CD4-positive, alpha-beta memory T cell (primary cell): ENCODE results near the gene DNAJC9. TPM values are rescaled to one million over a fixed set of nuclear protein-coding genes. Genes with fewer than 3 reads are reported as not detected.

Experiments
- CTCF ChIA-PET: fragments of 350-600 bp; sonication (Branson Sonifier 250); formaldehyde crosslinking; loops from one replicate; lab custom pipeline; 2021; ENCODE audit warnings: inconsistent platforms; ENCODE audit not compliant: partially characterized antibody; lab: Charles Lee
- POLR2A ChIA-PET: fragments of 350-600 bp; sonication (Branson Sonifier 250); formaldehyde crosslinking; loops from one replicate; lab custom pipeline; 2021; ENCODE audit not compliant: partially characterized antibody; lab: Charles Lee
- DNase-seq, 5 donors: peaks; one replicate each; pipeline versions ENCODE4 v3.0.0 to v3.0.0-alpha.2; 2020 to 2022; ENCODE audit warnings: mixed read lengths in 1 of 5
- H3K27ac ChIP-seq: one replicate; pipeline ENCODE4 v1.7.0; 2013; ENCODE audit warnings: low read depth, low read length
- H3K27me3 ChIP-seq: 2 replicates; pipeline ENCODE4 v1.7.0; 2013; ENCODE audit warnings: mild to moderate bottlenecking, low read length, moderate library complexity; ENCODE audit not compliant: insufficient read depth
- H3K36me3 ChIP-seq: 2 replicates; pipeline ENCODE4 v1.7.0; 2013; ENCODE audit warnings: mild to moderate bottlenecking, low read length, moderate library complexity; ENCODE audit not compliant: insufficient read depth
- H3K4me1 ChIP-seq: 2 replicates; pipeline ENCODE4 v1.7.0; 2013; ENCODE audit warnings: mild to moderate bottlenecking, low read length, moderate library complexity; ENCODE audit not compliant: insufficient read depth
- H3K4me3 ChIP-seq, 2 donors: one replicate each; pipeline ENCODE4 v1.7.0; 2013; ENCODE audit warnings: low read length in 2 of 2, mild to moderate bottlenecking in 1 of 2
- H3K9me3 ChIP-seq, 2 donors: one replicate each; pipeline ENCODE4 v1.7.0; 2013; ENCODE audit warnings: low read length in 2 of 2, control low read depth in 1 of 2; ENCODE audit not compliant: control insufficient read depth in 1 of 2
- H3K27ac Mint-ChIP-seq, 7 donors: one replicate each; pipeline ENCODE4 v1.8.0; 2020 to 2021; ENCODE audit warnings: mixed read lengths in 7 of 7, mild to moderate bottlenecking in 6 of 7, inconsistent platforms in 3 of 7, moderate library complexity in 3 of 7
- H3K27me3 Mint-ChIP-seq, 2 donors: one replicate each; pipeline ENCODE4 v1.8.0; 2020 to 2021; ENCODE audit warnings: mixed read lengths in 2 of 2
- H3K36me3 Mint-ChIP-seq, 2 donors: one replicate each; pipeline ENCODE4 v1.8.0; 2020 to 2021; ENCODE audit warnings: mixed read lengths in 2 of 2, inconsistent platforms in 1 of 2, mild to moderate bottlenecking in 1 of 2
- H3K4me1 Mint-ChIP-seq, 4 donors: one replicate each; pipeline ENCODE4 v1.8.0; 2020 to 2021; ENCODE audit warnings: mixed read lengths in 4 of 4, mild to moderate bottlenecking in 1 of 4
- H3K4me3 Mint-ChIP-seq, 8 donors: one replicate each; pipeline ENCODE4 v1.8.0; 2020 to 2021; ENCODE audit warnings: mixed read lengths in 8 of 8, mild to moderate bottlenecking in 7 of 8, moderate library complexity in 6 of 8, inconsistent platforms in 3 of 8
- H3K9me3 Mint-ChIP-seq, 8 donors: one replicate each; pipeline ENCODE4 v1.8.0; 2020 to 2021; ENCODE audit warnings: mixed read lengths in 8 of 8, mild to moderate bottlenecking in 5 of 8, inconsistent platforms in 3 of 8, moderate library complexity in 1 of 8
- intact Hi-C: fragments of 100-400 bp; cut with micrococcal nuclease; formaldehyde crosslinking; loops from one replicate; pipeline ENCODE4 v1.15.1; 2023
- polyA plus RNA-seq, 2 donors: library from polyadenylated mRNA; unstranded; fragments of 300-500 nt; fragmentation: Illumina TruSeq; gene quantifications; one replicate each; pipeline ENCODE4 v1.2.3, GENCODE V29; 2021
- total RNA-seq, 2 experiments: library from RNA; stranded (reverse); gene quantifications; one replicate each; pipeline ENCODE4 v1.2.3, GENCODE V29; 2021

DNAJC9 gene
- total and polyA plus RNA-seq, 4 experiments from 2014 or later: 31.6 to 40.1 (median 31.6) TPM

- peaks cover 0 to 1% (median 0%) of the 10 kb centered on the region in 8 donors for H3K9me3 Mint-ChIP-seq
- no peaks in the 10 kb centered on the region for H3K4me1 ChIP-seq
- no peaks in the 10 kb centered on the region for H3K9me3 ChIP-seq
- H3K4me3 ChIP-seq: no peak overlapping the region
- no peak overlapping the region for H3K4me3 Mint-ChIP-seq
- no peaks in the 10 kb centered on the region for H3K36me3 ChIP-seq
- CTCF ChIA-PET: no interaction called here
- peaks cover 0 to 1% (median 0%) of the 10 kb centered on the region in 4 donors for H3K4me1 Mint-ChIP-seq
- H3K36me3 Mint-ChIP-seq: peaks cover 0 to 30% of the 10 kb centered on the region in 2 donors
- H3K27ac ChIP-seq: no peak overlapping the region
- H3K27me3 Mint-ChIP-seq: no peaks in the 10 kb centered on the region
- no peaks in the 10 kb centered on the region for H3K27me3 ChIP-seq
- POLR2A ChIA-PET: no interaction called here
- peak overlapping the region in 2 of 7 donors; percentile 32 to 42 for H3K27ac Mint-ChIP-seq
- intact Hi-C loops: no loop called here
- DNase-seq: no peak
Observed at GRCh38 chr10:73228247-73228646, 18.8 kb downstream of the DNAJC9 start.

GRCh38 chr10:73226663-73227062 lies 20.4 kb downstream of the DNAJC9 start:
- intact Hi-C loops: no loop called here
- Mint-ChIP-seq H3K4me3 (no peak overlapping the region), H3K9me3 (peaks cover 0 to 1% (median 0%) of the 10 kb centered on the region in 8 donors), H3K27ac (no peak overlapping the region), H3K27me3 (no peaks in the 10 kb centered on the region), H3K36me3 (peaks cover 6 to 26% of the 10 kb centered on the region in 2 donors), H3K4me1 (peaks cover 0 to 1% (median 0%) of the 10 kb centered on the region in 4 donors)
- ChIA-PET CTCF (interaction anchor here (1.5 kb wide), 1 partner anchor 37 kb away, joined by 3 read pairs; no protein-coding TSS in a partner anchor), POLR2A (no interaction called here)
- H3K27me3 ChIP-seq: no peaks in the 10 kb centered on the region
- H3K27ac ChIP-seq: no peak overlapping the region
- H3K4me3 ChIP-seq: no peak overlapping the region
- H3K9me3 ChIP-seq: no peaks in the 10 kb centered on the region
- no peaks in the 10 kb centered on the region for H3K4me1 ChIP-seq
- no peaks in the 10 kb centered on the region for H3K36me3 ChIP-seq
- no peak for DNase-seq

- no peaks in the 10 kb centered on the region for H3K27me3 Mint-ChIP-seq
- H3K4me3 ChIP-seq: no peak overlapping the region
- POLR2A ChIA-PET: interaction anchor here (1.2 kb wide), 1 partner anchor 9 kb away, joined by 3 read pairs; no protein-coding TSS in a partner anchor
- H3K36me3 Mint-ChIP-seq: peaks cover 12 to 17% of the 10 kb centered on the region in 2 donors
- no peak overlapping the region for H3K4me3 Mint-ChIP-seq
- no peaks in the 10 kb centered on the region for H3K4me1 ChIP-seq
- CTCF ChIA-PET: no interaction called here
- no peak for DNase-seq
- no peaks in the 10 kb centered on the region for H3K36me3 ChIP-seq
- H3K4me1 Mint-ChIP-seq: peaks cover 0 to 1% (median 0%) of the 10 kb centered on the region in 4 donors
- H3K27ac ChIP-seq: no peak overlapping the region
- intact Hi-C loops: no loop called here
- H3K27ac Mint-ChIP-seq: peak overlapping the region in 1 of 7 donors; percentile 2
- H3K27me3 ChIP-seq: no peaks in the 10 kb centered on the region
- no peaks in the 10 kb centered on the region for H3K9me3 ChIP-seq
- peaks cover 0 to 1% (median 0%) of the 10 kb centered on the region in 8 donors for H3K9me3 Mint-ChIP-seq
Observed at GRCh38 chr10:73225518-73225917, 21.5 kb downstream of the DNAJC9 start.

GRCh38 chr10:73220989-73221388 lies 26.1 kb downstream of the DNAJC9 start:
- no peak overlapping the region for H3K27ac ChIP-seq
- ChIA-PET POLR2A (no interaction called here), CTCF (no interaction called here)
- H3K36me3 ChIP-seq: peaks cover 8% of the 10 kb centered on the region
- Mint-ChIP-seq H3K9me3 (no peaks in the 10 kb centered on the region), H3K27ac (no peak overlapping the region), H3K4me1 (peaks cover 0 to 1% (median 0%) of the 10 kb centered on the region in 4 donors), H3K4me3 (no peak overlapping the region), H3K27me3 (no peaks in the 10 kb centered on the region), H3K36me3 (peaks cover 24 to 45% of the 10 kb centered on the region in 2 donors)
- DNase-seq: no peak
- no peak overlapping the region for H3K4me3 ChIP-seq
- H3K4me1 ChIP-seq: no peaks in the 10 kb centered on the region
- intact Hi-C loops: no loop called here
- no peaks in the 10 kb centered on the region for H3K9me3 ChIP-seq
- no peaks in the 10 kb centered on the region for H3K27me3 ChIP-seq

GRCh38 chr10:73219384-73219783 lies 27.7 kb downstream of the DNAJC9 start:
- no peaks in the 10 kb centered on the region for H3K4me1 ChIP-seq
- no peak overlapping the region for H3K27ac ChIP-seq
- H3K27me3 ChIP-seq: no peaks in the 10 kb centered on the region
- DNase-seq: no peak
- Mint-ChIP-seq H3K4me3 (no peak overlapping the region), H3K27me3 (no peaks in the 10 kb centered on the region), H3K4me1 (peaks cover 0 to 3% (median 0%) of the 10 kb centered on the region in 4 donors), H3K36me3 (peaks cover 29 to 56% of the 10 kb centered on the region in 2 donors), H3K9me3 (no peaks in the 10 kb centered on the region), H3K27ac (no peak overlapping the region)
- ChIA-PET CTCF (no interaction called here), POLR2A (no interaction called here)
- H3K4me3 ChIP-seq: no peak overlapping the region
- no peaks in the 10 kb centered on the region for H3K9me3 ChIP-seq
- intact Hi-C loops: no loop called here
- peaks cover 8% of the 10 kb centered on the region for H3K36me3 ChIP-seq

- Mint-ChIP-seq H3K36me3 (peaks cover 35 to 64% of the 10 kb centered on the region in 2 donors), H3K27me3 (no peaks in the 10 kb centered on the region), H3K27ac (no peak overlapping the region), H3K4me3 (no peak overlapping the region), H3K4me1 (peaks cover 0 to 4% (median under 1%) of the 10 kb centered on the region in 4 donors), H3K9me3 (no peaks in the 10 kb centered on the region)
- Histone ChIP-seq H3K36me3 (peaks cover 8% of the 10 kb centered on the region), H3K27me3 (no peaks in the 10 kb centered on the region), H3K27ac (no peak overlapping the region), H3K4me1 (no peaks in the 10 kb centered on the region), H3K9me3 (no peaks in the 10 kb centered on the region), H3K4me3 (no peak overlapping the region)
- POLR2A ChIA-PET: no interaction called here
- no peak for DNase-seq
- intact Hi-C loops: no loop called here
- CTCF ChIA-PET: interaction anchor here (1.9 kb wide), 1 partner anchor 11 kb away, joined by 6 read pairs; no protein-coding TSS in a partner anchor
Observed at GRCh38 chr10:73218431-73219191, 28.4 kb downstream of the DNAJC9 start.

GRCh38 chr10:73217628-73218027 lies 29.4 kb downstream of the DNAJC9 start:
- H3K27me3 ChIP-seq: no peaks in the 10 kb centered on the region
- peaks cover 45 to 74% of the 10 kb centered on the region in 2 donors for H3K36me3 Mint-ChIP-seq
- DNase-seq: no peak
- peaks cover 0 to 4% (median under 1%) of the 10 kb centered on the region in 4 donors for H3K4me1 Mint-ChIP-seq
- ChIA-PET CTCF (interaction anchor here (1.9 kb wide), 1 partner anchor 10 kb away, joined by 6 read pairs; no protein-coding TSS in a partner anchor), POLR2A (no interaction called here)
- H3K9me3 ChIP-seq: no peaks in the 10 kb centered on the region
- intact Hi-C loops: no loop called here
- peaks cover 0 to 1% (median 0%) of the 10 kb centered on the region in 8 donors for H3K9me3 Mint-ChIP-seq
- H3K4me1 ChIP-seq: no peaks in the 10 kb centered on the region
- H3K4me3 Mint-ChIP-seq: no peak overlapping the region
- no peak overlapping the region for H3K27ac ChIP-seq
- H3K4me3 ChIP-seq: no peak overlapping the region
- H3K27me3 Mint-ChIP-seq: no peaks in the 10 kb centered on the region
- H3K36me3 ChIP-seq: peaks cover 8% of the 10 kb centered on the region
- no peak overlapping the region for H3K27ac Mint-ChIP-seq
